Activated CD4-positive, alpha-beta T cell treated with anti-CD3 and anti-CD28 coated beads, Interleukin-2, Interleukin-4, amounts not matched to agents 100 ng/mL and 50 ng/mL, durations not matched to agents 16 hours and 8 hours (primary cell): ENCODE measurements around the gene GTSF1L.
"Not testable (repeated sequence)": the region's sequence is repeated elsewhere in the genome, so short reads cannot be mapped to it uniquely, and the experiment has no call there.

Source experiments
- DNase-seq: peaks from one replicate; pipeline ENCODE4 v3.0.0-alpha.2; 2020; ENCODE audit warnings: low spot score

GTSF1L gene

DNA sequence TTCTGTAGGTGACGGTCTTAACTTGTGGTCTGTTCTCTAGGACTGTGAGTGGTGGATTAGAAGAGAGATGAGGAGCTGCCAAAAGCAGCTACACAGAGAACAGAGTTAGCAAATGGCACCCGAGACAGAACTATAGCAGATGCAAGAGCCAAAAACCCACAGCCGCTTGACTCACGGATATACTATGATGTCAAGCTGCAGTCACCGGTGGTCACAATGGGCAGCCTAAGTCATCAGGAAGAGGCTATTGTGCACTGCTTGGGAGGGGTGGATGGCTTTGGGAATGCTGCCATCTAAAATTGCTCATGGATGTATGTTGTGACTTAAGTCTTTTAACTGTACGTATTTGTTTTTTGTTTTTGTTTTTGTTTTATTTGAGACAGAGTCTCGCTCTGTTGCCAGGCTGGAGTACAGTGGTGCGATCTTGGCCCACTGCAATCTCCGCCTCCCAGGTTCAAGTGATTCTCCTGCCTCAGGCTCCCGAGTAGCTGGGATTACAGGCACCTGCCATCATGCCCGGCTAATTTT is at the start of gene GTSF1L:
Gene GTSF1L (minus strand): TSS at position 192 of the 528 bp plus-strand sequence. CDS start 308 bp downstream, outside the sequence.
- no peak for DNase-seq

- no peak for DNase-seq
Measured at GRCh38 chr20:43774754-43775153, 48.0 kb upstream of the GTSF1L start.

- DNase-seq: no peak
Measured at GRCh38 chr20:43771503-43772190, 44.8 kb upstream of the GTSF1L start.

DNA sequence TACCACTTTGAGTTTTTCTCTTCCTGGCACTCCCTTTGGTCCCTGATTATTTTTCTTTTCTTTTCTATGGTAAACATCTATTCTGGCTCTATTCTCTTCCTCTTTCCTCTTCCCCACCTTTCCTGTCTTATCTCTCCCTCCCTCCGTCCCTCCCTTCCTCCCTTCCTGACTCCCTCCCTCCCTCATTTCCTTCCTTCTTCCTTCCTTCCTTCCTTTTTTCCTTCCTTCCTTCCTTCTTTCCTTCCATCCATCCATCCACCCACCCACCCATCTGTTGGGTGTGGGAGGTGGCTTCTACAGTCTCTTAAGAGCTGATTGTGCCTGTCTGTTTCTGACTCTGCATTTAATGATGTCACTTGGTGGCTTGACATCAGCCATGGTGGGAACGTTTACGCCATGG is 43.5 kb upstream of the GTSF1L start:
- DNase-seq: no peak

- no peak for DNase-seq
Measured at GRCh38 chr20:43767686-43768474, 41.1 kb upstream of the GTSF1L start.

DNA sequence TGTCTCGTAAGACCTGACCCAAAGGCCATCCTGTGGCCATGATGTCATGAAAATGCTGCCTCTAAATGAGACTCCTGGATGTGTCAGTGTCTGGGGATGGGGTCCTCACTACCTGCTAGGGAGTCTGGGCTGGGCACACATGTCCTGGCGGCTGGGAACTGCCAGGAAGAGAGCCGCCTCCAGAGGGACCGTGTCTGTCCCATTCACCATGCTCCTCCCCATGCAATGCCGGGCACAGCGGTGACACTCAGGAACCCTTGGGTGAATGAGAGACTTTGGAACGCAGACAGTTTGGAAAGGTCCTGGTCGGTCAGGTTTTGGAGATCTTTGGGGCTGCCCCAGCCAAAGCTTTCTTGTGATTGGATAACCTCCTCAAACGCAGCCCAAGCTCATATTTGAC is 40.1 kb upstream of the GTSF1L start:
- DNase-seq: no peak

GRCh38 chr20:43766385-43766784 is 39.6 kb upstream of the GTSF1L start:
- DNase-seq: no peak

GRCh38 chr20:43765916-43766315 is 39.1 kb upstream of the GTSF1L start:
- DNase-seq: no peak

DNA sequence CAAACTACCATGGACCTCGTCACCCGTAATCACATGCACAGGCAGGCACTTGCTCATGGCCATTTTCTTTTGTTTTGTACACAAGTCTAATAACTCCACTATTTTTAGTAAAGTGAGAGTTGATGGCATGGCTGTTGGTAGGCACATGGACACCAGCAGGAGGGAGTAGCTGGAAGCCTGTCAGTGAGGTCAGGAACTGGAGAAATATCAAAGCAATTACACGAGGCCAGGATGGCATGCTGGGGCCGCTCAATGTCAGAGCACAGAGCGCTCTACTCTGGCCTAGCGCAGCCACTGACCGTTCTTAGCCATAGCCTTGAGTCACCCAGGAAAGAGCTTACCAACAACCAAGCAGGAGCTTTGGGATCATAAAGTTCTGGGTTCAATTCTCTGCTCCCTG is 36.1 kb upstream of the GTSF1L start:
- no peak for DNase-seq

GRCh38 chr20:43761386-43762340 is 34.9 kb upstream of the GTSF1L start:
- no peak for DNase-seq

GRCh38 chr20:43757888-43758287 is 31.1 kb upstream of the GTSF1L start:
- not testable (repeated sequence) for DNase-seq

DNA sequence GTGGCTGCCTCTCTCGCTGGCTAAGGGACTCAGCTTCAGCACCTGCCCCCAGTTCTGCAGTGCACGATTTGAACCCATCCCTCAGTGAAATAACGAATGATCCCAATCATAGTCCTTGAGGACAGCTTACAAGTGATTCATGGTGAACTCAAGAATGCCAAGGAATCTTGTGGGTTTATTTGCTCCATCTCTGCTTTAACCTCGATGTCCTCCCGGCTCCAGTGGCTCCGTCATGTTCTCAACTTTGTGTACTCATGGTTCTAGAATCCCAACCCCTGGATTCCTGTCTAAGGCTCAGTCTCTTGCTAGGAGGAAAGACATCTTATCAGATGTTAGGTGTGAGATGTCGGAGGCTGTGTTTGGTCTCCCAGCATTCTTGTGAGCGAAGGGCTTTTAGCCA is 29.0 kb upstream of the GTSF1L start:
- DNase-seq: no peak

GRCh38 chr20:43755390-43755789 is 28.6 kb upstream of the GTSF1L start:
- no peak for DNase-seq

- DNase-seq: peak; percentile 85
Measured at GRCh38 chr20:43752561-43753301, 25.9 kb upstream of the GTSF1L start.

GRCh38 chr20:43752051-43752360 is 25.2 kb upstream of the GTSF1L start:
- no peak for DNase-seq

- peak; percentile 95 for DNase-seq
Measured at GRCh38 chr20:43751167-43752050, 24.6 kb upstream of the GTSF1L start.

DNA sequence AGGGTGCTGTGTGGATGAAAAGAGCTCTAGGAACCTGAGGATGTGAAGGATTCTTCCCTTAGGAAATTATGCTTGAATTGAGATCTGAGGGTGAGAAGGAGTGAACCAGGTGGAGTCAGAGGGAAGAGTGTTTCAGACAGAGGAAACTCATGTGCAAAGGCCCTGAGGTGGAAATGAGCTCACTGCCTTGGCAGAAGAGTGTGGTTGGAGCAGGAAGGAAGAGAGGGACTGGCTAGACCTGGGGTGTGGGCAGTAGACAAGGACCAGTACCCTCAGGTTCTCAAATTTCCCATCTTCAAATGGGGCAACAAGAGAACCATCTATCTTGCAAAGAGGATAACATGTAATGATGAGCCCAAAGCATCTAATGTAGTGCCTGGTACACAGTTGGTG is 24.0 kb upstream of the GTSF1L start:
- no peak for DNase-seq

GRCh38 chr20:43749734-43750294 is 23.0 kb upstream of the GTSF1L start:
- DNase-seq: peak; percentile 86

DNA sequence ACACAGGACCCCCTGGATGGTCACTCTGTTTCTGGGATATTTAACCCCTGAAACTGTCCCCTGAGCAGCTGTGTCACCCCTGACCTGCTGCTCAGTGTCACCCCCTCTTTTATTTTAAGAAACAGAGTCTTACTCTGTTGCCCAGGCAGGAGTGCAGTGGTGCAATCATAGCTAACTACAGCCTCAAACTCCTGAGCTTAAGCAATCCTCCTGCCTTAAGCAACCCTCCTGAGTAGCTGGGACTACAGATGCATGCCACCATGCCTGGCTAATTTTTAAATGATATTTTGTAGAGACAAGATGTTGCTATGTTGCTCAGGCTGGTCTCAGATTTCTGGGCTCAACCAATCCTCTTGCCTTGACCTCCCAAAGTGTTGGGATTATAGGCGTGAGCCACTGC is 21.5 kb upstream of the GTSF1L start:
- no peak for DNase-seq
